DMS 273 (cell line): ENCODE data around the gene ARHGAP26.

ENCODE experiments used
- DNase-seq: peaks from one replicate; lab custom pipeline; 2025; ENCODE audit not compliant: unreplicated experiment; lab: John Stamatoyannopoulos, UW

Gene ARHGAP26

DNA sequence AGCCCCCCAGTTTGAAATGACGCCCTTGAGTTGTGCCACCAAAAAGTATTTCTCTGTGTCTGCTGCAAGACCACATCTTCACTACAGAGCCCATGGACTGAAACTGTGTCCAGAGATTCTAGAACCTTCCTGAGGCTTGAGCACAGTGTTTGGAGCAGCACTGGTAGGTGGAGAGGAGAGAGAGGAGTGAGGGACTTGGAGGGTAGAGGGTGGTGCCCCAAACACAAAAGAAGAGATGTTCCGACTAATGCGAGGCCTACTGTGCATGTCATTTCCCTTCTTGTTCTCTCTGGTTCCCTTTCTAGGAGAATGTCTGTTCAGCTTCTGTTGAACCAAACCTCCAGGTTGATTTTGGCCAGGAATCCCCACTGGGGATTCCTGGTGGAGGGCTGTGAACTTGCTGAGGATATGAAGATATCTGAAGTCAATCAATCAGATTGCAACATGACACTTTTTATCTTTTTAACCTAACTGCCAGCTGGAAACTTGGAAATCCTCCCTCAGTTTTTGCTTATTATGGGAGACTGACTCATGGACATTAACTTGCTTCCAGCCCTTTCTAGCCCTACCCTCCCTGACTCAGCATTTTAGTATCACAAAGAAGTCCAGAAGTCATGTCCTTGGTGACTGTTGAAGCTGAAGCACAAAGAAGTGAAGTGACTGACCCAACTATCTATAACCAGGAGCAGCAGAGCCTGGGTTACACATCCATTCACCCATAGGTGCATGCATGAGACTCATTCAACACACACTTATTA is 478.8 kb downstream of the ARHGAP26 start:
- DNase-seq: peak; percentile 18

DNA sequence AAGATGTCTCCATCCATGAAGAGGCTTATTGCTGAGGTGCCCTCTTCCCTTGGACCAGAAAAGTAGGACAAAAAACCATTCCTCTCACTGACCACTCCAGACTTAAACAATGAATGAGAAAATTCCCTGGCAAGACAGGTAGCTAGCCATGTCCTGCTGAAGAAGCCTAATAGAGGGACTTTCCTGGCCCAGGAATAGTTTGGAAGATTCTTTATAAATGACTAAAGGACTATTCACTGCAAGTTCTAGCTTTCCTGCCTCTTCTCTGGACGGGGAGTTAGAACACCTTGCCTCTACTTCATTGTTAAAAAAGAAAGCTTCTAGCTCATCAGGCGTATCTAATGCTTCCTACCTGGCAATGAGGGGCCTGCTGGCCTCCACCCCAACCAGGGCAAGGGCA is 479.7 kb downstream of the ARHGAP26 start:
- no peak for DNase-seq

DNA sequence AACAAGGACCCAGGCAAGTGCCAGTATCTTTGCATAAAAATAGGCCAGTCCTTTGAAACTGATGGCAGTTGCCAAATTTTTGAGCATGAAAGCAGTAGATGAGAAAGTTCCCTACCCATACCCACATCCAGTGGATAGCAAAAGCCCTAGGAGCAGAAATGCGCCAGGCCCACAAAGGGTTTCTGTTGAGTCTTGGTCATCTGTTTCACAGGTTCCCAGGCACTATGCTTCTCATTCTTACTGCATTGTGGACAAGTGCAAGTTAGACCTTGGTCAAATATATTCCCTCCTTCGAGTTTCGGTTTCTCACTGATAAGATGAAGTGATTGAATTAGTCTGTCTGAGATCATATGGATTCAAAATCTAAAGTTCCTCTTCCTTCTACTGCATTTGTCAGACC is 481.0 kb downstream of the ARHGAP26 start:
- no peak for DNase-seq

DNA sequence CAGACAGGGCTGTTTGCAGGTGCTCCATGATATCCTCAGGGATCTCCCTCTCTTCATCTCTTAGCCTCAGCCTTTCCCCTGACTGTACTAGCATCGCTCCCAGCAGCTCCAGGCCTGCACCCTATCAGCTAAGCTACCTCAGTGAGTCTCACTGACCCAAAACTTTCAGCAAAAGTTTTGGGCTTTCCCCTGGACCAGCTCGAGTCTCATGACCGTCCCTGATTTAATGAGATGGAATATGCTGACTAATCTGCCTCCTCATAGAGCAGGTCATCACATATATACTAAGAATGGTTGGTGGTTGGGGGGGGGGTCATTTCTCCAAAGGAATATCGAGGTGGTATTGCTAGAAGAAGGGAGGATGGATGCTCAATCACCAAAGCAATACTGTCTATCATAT is 481.8 kb downstream of the ARHGAP26 start:
- DNase-seq: no peak

DNA sequence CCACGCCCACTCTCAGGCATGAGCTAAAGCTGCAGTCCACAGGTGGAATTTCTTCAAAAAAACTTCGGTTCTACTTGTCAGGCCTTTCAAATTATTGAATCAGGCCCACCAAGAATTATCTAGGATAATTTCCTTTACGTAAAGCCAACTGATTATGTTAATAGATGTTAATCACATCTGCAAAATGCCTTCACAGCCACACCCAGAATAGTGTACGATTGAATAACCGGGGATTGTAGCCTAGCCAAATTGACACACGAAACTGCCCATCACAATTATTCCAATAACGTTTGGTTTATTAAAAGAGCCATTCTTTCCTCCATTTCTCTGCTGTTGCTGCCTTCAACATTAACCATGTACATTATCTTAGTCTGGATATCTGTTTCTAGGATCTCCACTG is 484.6 kb downstream of the ARHGAP26 start:
- no peak for DNase-seq

DNA sequence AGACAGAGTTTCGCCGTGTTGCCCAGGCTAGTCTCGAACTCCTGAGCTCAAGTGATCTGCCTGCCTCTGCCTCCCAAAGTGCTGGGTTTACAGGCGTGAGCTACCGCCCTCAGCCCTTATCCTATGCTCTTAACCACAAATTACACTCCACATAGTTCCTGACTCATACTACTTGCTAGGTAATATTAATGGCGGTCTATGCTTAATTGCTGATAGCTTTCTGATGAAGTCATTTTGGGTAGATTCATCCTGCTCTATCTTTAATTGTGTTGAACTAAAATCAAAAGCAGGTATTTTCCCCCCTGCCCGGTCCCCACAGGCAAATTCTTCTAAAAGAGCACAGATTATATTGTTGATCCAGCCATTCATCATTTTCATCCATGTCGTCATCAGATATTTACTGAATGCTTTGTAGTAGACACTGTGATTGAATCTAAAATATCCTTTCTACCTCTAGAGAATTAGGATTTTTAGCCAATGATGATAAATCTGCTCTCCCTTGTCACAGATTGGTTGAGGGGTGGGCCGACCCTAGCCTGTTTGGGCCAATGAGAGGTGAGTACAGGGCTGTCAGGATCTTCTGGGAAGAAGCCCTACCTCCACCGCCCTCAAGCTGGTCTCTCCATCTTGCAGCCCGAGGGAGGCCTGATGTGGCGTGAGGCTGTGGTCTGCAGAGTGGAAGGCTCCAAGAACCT is 488.5 kb downstream of the ARHGAP26 start:
- no peak for DNase-seq

DNA sequence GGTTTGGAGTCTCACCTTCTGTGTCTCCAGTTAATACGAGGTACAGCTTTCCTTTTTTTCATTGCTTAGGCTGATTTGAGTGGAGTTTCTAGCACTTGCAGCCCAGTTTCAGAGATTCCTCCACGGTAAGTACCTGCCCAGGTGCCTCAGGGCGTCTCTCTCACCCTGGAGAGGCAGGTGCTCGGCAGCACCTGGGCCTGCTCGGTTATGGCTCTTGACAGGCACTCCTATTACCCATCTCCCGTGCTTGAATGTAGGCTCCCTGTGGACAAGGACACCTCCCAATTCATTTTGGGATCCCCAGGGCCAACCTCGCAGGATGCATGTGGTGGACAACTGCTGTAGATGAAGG is 489.1 kb downstream of the ARHGAP26 start:
- no peak for DNase-seq

DNA sequence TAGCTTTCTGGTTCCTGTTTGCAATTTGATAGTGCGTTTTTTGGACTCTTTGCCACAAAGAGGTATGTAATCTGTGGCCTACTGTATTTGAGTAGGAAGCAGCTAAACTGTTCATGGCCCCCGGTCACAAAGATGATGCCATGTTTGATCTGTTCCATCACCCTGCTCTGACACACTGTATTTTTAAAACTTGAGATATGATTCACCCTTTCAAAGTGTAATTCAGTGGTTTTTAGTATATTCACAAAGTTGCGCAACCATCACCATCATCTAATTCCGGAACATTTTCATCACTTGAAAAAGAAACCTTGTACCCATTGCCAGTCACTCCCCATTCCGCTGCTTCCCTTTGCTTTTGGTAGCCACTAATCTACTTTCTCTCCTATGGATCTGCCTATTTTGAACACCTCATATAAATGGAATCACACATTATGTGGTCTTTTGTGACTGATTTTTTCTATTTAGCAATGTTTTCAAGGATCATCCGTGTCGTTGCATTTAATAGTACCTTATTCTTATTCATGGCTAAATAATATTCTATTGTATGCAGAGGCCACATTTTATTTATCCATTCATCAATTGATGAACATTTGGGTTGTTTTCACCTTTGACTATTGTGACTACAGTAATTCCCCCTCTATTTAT is 491.7 kb downstream of the ARHGAP26 start:
- no peak for DNase-seq

DNA sequence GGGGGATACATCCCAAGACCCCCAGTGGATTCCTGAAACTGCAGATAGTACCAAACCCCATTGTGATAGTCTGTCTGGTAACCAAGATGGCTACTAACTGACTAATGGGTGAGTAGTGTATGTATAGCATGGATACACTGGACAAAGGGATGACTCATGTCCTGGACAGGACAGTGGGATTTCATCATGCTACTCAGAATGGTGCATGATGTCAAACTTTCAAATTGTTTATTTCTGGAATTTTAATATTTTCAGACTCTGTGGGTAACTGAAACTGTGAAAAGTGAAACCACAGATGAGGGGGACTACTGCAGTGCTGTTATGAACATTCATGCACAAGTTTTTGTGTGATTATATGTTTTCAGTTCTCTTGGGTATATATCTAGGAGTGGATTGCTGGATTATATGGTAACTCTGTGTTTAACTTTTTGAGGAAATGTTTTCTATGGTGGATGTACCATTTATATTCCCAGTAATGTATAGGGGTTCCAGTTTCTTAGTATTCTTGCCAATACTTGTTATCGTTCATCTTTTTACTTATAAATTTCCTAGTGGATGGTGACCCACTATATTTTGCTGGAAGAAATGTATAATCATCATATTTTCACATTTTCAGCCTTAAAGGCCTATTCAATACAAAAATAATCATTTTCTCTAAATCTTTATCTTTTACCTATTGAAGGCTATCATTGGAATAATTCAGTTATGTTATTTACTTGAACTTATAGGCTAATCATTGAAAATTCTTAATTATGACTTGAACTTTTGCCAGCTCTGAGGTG is 492.4 kb downstream of the ARHGAP26 start:
- DNase-seq: no peak

DNA sequence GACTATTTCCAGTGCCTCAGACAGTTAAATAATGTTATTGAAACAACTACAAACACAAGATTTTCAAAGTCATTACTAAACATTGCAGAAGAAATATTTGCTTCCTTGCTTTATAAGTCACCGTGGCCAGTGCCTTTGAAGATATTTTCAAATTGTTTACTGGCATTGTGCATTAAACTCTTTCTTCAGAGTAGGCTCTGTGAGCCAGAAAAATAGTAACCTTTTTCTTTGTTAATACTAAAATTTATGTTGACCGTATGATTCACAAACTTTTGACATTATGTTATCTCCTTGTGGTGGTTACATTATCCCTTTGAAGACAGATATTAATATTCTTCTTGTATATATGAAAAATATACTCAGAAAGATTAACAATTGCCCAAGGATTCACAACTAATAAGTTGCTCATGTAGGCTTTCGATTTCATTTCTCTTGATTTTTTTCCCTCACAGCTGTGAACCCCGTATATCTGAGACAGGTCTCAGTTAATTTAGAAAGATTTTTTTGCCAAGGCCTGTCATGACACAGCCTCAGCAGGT is 493.2 kb downstream of the ARHGAP26 start:
- DNase-seq: no peak

DNA sequence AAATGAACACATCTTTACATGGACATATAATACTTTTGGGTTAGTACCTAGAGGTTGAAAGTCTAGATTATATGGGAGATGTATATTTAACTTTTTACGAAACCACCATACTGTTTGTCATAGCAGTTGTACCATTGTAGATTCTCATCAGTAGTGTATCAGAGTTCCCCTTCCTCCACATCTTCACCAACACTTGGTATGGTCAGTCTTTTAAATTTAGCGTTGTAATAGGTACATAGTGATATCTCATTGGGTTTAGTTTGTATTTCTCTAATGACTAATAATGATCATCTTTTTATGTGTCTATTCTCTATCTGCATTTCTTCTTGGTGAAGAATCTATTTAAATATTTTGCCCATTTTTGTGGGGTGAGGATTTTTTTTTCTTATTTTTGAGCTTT is 495.8 kb downstream of the ARHGAP26 start:
- DNase-seq: no peak

DNA sequence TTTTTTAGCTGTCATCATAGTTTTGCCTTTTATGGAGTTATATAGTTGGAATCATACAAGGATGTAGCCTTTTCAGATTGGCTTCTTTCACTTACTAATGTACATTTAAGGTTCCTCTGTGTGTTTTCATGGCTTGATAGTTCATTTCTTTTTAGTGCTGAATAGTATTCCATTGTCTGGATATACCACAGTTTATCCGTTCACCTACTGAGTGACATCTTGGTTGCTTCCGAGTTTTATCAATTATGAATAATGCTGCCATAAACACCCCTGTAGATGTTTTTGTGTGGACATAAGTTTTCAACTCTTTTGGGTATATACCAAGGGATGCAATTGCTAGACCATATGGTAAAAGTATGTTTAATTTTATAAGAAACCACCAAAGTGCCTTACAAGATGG is 497.0 kb downstream of the ARHGAP26 start:
- DNase-seq: no peak

DNA sequence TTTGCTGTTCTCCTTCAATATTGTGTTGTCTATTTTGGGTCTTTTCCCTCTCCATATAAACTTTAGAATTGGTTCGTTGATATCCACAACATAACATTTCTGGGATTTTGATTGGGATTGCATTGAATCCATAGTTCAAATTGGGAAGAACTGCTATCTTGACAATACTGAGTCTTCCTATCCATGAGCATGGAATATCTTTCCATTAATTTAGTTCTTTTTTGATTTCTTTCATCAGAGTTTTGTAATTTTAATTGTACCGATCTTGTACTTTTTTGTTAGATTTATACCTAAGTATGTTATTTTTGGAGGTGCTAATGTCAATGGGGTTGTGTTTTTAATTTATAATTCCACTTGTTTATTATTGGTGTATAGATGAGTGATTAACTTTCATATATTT is 498.2 kb downstream of the ARHGAP26 start:
- no peak for DNase-seq

DNA sequence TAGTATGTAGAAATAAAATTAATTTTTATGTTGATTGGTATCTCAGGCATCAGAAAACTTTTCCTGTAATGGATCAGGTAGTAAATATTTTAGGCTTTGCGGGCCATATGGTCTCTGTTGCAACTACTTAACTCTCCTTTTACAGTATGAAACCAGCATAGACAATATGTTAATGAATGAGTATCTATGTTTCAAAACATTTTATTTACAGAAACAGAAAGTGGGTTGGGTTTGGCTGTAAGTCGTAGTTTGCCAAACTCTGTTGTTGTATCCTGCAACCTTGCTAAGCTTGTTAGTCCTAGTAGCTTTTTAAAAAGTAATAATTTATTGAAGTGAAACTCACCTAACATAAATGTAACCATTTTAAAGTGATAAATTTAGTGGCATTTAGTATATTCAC is 501.3 kb downstream of the ARHGAP26 start:
- DNase-seq: peak; percentile 28

DNA sequence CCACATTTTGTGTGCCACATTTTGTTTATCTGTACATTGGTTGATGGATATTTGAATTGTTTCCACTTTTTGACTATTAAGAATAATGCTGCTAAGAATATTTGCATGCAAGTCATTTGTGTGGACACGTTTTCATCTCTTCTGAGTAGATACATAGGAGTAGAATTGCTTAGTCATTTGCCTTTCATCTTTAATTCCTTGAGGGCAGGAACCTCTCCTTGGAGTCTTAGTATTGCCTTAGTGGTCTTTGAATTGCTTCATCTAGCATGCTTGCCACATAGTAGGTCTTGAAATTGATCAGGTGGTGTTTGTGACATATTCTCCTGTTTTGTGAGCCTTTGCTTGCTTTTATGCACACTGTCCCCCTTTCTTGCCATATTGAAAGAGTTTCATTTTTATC is 504.8 kb downstream of the ARHGAP26 start:
- no peak for DNase-seq

DNA sequence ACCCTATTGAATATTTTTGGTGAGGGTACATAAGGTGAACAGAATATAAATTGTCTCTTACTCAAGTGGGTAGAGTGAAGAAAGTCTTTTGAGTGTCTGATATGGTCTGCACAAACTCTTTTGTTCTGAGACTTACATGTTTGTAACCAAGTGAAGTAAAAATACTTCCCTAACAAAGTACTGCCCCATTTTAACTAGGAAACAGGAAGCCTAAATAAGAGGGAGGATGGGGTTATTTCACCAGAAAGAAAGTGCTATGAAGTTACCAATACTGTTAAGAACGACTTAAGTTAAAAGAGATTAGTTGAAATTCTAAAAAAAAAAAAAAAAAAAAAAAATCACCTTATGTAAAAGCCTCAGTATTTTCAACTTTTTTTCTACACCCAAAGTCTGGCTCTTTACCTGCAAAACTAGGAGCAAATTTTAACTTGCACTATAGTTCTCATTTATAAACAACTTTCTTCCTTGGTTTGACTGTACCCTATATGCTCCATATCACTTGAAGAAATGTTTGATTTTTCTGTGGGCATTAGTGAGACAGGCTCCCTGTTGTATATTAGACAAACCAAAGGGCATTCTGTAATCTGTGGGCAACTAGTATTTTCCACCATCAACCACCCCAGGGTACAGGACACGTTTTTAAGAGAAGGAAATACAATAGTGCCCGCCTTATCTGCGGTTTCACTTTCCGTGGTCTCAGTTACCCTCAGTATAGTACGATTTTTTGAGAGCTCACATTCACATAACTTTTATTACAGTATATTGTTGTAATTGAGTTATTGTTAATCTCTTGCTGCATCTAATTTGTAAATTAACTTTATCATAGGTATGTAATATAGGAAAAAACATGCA is 505.6 kb downstream of the ARHGAP26 start:
- no peak for DNase-seq

DNA sequence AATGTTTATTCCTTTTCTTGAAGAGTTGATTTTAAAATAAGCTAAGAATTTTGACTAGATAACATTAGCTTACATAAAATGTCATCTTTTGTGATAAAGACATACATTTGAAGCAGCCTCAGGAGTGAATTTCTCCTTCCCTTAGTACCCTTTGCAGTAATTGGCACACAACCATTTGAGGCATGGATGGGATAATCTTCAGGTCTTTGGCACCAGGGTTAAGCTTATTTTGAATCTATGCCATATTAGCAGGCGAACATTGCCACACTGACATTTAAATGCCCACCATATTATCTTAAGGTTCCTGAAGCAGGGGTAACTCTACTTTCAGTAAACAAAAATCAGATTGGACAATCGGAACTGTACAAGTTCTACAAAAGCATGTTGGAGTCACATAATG is 507.4 kb downstream of the ARHGAP26 start:
- no peak for DNase-seq
